Mammary epithelial cell (primary cell): ENCODE data around the gene NPY4R2.
"Not testable (repeated sequence)": the region's sequence is repeated elsewhere in the genome, so short reads cannot be mapped to it uniquely, and the experiment has no call there.

Source experiments
- CTCF ChIP-seq, 2 donors: IDR thresholded peaks in 1 of 2; conservative IDR thresholded peaks in 1 of 2; 2 replicates each; pipeline ENCODE4 v1.5.1; 2011 to 2012; ENCODE audit warnings: inconsistent platforms in 2 of 2, low read length in 2 of 2, mild to moderate bottlenecking in 2 of 2, control low read depth in 1 of 2, low read depth in 1 of 2; ENCODE audit not compliant: insufficient read depth in 1 of 2; ENCODE audit errors: extremely low read depth in 1 of 2
- EZH2 ChIP-seq: IDR thresholded peaks from 2 replicates; pipeline ENCODE4 v1.6.1; 2012; ENCODE audit warnings: low read length, inconsistent platforms, borderline replicate concordance

DNA sequence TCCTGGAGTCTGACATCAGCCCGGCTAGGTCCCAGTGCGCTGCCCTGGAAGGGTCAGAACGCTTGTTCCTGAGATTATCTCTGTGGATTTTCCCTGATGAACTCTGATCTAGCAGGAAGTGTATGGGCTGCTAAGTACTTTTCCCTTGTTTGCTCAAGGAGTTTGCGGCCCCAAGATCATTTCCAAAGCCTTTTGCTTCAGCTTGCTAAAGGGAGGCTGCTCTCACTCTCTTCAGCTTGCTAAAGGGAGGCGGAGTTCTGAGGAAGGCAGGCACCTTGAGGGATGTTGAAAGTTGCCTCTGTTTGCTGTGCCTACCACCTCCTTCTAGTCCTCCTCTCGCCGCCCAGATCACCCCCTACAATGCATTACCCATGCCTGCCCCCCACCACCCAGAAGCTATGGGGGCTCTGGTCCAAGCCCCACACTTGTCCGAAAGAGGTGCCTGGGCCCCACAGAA is 18.3 kb downstream of the NPY4R2 start:
- TF ChIP-seq EZH2; CTCF (conservative IDR thresholded peaks at IDR 0.05 in 1 of 2, IDR thresholded peaks at IDR 0.05 in 1 of 2; ENCODE audit: extremely low read depth in 1 of 2, insufficient read depth in 1 of 2, low read depth in 1 of 2, low read length in 2 of 2): not testable (repeated sequence)
